Esophagus muscularis mucosa (tissue), 4 donors: ENCODE results near the gene CSF1.

Source experiments
- EP300 ChIP-seq: sonication (generic); formaldehyde crosslinking; IDR thresholded peaks from one replicate; pipeline ENCODE4 v1.6.1; 2017; ENCODE audit warnings: antibody characterized with exemption
- POLR2A ChIP-seq: fragments of 450-650 bp; IDR thresholded peaks from one replicate; pipeline ENCODE4 v1.6.1; 2017; ENCODE audit warnings: antibody characterized with exemption, moderate library complexity, mild to moderate bottlenecking, low read depth
- POLR2AphosphoS5 ChIP-seq, 2 donors: sonication (generic); formaldehyde crosslinking; IDR thresholded peaks; one replicate each; pipeline ENCODE4 v1.6.1; 2017; ENCODE audit warnings: antibody characterized with exemption in 2 of 2
- TF ChIP-seq, protein P1 (sequence below), 3 experiments: fragments of 200-600 bp in 2 of 3; fragments of 450-650 bp in 1 of 3; sonication (generic) in 2 of 3; IDR thresholded peaks; one replicate each; pipeline ENCODE4 v1.5.1; 2017 to 2019; ENCODE audit warnings: antibody characterized with exemption in 3 of 3, mild to moderate bottlenecking in 2 of 3, moderate library complexity in 1 of 3

DNA sequence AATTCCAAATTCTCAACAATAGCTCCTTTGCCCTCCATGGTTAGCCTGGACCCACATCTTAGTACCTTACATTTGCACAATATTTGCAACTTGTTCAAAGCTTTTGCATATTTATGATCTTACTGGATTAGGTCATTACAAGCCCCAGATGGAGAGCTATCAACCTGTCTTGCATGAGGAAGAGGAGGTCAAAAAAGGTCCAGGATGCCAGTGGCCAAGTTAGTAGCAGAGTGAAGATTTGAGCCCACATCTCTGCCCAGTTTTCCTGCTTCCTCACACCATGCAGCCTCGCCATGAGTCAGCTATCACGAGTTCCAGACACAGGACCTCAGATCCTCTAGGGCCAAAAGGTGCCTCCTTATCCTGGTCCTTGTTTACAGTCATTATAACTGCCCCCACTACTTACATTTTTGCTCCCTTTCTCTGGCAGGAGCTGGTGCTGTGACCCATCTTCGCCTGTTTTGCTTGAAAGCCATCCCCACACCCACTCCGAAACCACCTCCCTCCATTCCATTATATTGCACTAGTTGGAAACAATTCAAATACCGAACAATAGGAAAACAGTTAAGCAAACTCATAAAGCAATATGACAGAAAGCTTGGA, 68.9 kb downstream of the CSF1 start:
- TF ChIP-seq, protein P1, sequence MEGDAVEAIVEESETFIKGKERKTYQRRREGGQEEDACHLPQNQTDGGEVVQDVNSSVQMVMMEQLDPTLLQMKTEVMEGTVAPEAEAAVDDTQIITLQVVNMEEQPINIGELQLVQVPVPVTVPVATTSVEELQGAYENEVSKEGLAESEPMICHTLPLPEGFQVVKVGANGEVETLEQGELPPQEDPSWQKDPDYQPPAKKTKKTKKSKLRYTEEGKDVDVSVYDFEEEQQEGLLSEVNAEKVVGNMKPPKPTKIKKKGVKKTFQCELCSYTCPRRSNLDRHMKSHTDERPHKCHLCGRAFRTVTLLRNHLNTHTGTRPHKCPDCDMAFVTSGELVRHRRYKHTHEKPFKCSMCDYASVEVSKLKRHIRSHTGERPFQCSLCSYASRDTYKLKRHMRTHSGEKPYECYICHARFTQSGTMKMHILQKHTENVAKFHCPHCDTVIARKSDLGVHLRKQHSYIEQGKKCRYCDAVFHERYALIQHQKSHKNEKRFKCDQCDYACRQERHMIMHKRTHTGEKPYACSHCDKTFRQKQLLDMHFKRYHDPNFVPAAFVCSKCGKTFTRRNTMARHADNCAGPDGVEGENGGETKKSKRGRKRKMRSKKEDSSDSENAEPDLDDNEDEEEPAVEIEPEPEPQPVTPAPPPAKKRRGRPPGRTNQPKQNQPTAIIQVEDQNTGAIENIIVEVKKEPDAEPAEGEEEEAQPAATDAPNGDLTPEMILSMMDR (IDR thresholded peaks at IDR 0.05), result no peak
- TF ChIP-seq EP300 (no peak), POLR2A (no peak), POLR2AphosphoS5 (IDR thresholded peaks at IDR 0.05) (peak in 1 of 2 donors; percentile 37)
